Endothelial cell of hepatic sinusoid (primary cell): ENCODE data around the gene SPACA4.
"Not testable (repeated sequence)": the region's sequence is repeated elsewhere in the genome, so short reads cannot be mapped to it uniquely, and the experiment has no call there.

ENCODE experiments used
- in situ Hi-C: cut with HindIII; loops from 2 replicates; pipeline ENCODE4 v1.10.0; 2017; ENCODE audit warnings: low sequenced_read_pairs

Gene SPACA4, protein sequence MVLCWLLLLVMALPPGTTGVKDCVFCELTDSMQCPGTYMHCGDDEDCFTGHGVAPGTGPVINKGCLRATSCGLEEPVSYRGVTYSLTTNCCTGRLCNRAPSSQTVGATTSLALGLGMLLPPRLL

DNA sequence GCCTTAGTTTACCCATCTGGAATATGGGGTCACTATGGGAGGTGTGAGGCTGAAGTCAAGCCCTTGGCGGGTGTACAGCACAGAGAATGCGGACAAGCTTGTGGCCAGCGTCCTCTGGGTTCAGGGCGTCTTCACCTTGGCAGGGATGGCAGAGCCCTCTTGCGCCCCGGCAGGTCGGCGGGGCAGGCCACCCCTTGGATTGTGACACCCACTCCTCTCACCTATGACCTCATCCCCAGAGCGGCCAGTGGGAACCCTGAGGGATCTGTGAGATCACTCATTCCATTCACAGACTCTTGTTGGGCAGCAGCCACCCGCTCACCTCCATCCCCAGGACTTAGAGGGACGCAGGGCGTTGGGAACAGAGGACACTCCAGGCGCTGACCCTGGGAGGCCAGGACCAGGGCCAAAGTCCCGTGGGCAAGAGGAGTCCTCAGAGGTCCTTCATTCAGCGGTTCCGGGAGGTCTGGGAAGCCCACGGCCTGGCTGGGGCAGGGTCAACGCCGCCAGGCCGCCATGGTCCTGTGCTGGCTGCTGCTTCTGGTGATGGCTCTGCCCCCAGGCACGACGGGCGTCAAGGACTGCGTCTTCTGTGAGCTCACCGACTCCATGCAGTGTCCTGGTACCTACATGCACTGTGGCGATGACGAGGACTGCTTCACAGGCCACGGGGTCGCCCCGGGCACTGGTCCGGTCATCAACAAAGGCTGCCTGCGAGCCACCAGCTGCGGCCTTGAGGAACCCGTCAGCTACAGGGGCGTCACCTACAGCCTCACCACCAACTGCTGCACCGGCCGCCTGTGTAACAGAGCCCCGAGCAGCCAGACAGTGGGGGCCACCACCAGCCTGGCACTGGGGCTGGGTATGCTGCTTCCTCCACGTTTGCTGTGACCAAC, at the start of gene SPACA4:
SPACA4 (plus strand) TSS at position 280 of the 896 bp plus-strand sequence; CDS start at position 517, 237 bp downstream.
- in situ Hi-C loops = no loop called here

DNA sequence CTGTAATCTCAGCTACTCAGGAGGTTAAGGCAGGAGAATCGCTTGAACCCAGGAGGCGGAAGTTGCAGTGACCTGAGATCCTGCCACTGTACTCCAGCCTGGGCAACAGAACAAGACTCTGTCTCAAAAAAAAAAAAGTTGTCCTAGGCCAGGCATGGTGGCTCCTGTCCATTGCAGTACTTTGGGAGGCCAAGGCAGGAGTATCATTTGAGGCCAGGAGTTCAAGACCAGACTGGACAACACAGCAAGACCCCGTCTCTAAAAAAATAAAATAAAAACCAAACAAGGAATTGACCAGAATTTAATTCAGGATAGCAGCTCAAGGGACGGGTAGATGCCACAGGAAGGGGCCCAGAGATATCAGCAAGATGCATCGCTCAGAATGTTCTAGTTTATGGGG, 49.7 kb upstream of the SPACA4 start:
- in situ Hi-C loops = no loop called here

DNA sequence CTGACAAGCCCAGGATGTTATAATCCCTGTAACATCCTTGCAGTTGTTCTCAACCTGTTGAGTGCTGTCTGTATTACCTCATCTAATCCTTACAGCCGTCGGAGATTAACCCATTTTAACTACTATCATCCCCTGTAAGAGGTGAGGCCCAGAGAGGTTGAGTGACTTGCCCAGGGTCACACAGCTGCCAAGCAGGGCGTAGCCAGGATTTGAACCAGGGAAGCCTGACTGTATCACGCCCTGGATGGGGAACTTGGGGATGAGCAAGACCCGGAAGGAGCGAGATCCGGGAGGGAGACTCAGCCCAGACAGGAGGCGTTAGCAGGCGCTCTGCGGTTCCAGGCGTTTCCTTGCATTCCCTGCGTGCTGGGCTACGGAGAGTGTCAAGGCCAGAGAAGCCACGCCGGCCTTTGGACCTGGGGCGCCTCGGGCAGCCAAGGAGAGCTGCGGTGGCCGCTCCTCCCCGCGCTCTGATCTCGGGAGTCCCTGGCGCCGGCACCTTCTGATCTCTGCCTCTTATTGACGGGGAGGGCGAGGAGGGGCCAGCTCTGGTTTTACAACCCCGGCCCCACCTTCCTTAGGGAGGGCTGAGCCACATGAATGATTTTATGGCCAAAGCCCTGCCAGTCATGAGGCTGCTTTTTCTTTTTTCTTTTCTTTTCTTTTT, 48.4 kb upstream of the SPACA4 start:
- in situ Hi-C loops = no loop called here

DNA sequence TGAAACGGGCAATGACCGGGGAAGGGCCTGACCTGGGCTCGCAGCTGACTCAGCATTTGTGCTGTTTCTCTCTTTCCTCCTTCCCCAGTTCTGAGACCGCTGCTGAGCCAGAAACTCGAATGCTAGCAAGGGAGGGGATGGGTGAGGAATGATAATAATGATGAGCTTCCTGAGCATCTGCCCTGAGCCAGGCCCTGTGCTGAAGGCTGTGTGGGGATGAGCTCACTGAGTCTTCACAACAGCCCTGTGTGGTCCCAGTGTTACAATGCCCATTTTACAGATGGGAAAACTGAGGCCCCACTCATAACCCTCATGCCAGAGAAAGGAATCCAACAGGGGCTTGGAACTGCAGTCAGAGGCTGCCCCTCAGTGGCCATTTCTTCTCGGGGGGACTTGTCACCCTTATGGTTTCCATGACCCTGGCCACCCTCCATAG, 46.4 kb upstream of the SPACA4 start:
- in situ Hi-C loops = no loop called here

DNA sequence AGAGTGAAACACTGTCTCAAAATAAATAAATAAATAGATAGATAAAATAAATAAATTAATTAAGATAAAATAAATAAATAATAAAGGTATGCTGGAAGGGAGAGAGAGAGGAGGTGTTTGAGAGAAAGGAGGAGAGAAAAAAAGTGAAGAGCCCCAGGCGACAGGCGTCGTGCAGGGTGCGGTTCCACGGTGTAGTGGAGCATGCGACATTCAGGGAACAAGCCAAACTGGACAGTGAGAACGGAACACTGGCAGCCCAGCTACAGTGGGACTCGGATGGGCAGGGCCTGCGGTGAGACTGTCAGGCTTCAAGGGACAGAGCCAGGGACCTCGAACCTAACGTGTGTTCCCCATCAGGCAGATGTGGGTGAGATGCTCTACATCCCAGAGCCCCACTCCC, 45.1 kb upstream of the SPACA4 start:
- in situ Hi-C loops = no loop called here

DNA sequence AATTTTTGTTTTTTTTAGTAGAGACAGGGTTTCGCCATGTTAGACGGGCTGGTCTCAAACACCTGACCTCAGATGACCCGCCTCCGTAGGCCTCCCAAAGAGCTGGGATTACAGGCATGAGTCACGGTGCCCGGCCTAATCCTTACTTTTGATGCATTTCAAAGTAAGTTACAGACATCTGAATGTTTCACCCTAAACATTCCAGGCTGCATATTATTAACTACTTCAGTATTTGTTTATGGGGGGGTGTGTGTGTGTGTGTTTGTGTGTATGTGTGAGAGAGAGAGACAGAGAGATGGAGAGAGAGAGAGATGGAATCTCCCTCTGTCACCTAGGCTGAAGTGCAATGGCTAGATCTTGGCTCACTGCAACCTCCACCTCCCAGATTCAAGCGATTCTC, 41.5 kb upstream of the SPACA4 start:
- in situ Hi-C loops = no loop called here

DNA sequence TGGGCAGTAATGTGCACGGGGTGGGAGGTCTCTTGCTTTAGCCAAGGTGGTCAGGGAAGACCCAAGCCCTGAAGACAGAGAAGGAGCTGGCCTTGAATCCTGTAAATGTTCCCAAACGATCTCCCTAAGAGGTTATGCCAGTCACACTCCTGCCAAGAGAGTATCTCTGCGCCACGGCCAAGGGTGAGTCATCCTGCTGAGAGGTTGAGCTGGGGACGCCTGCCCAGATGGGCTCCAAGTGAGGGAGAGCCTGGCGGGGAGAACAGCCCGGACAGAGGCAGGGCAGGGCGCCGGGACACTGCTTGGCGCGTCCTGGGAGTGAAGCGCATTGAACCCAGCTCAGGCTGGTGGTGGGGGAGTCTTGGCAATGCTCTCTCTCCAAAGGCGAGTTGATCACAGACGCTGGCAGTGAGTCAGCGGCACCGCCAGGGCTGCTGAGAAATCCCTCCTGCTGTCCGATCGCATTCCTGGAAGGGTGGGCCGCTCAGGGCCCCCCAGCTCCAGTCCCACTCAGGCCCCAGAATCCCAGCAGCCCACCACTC, 38.1 kb upstream of the SPACA4 start:
- in situ Hi-C loops = no loop called here

DNA sequence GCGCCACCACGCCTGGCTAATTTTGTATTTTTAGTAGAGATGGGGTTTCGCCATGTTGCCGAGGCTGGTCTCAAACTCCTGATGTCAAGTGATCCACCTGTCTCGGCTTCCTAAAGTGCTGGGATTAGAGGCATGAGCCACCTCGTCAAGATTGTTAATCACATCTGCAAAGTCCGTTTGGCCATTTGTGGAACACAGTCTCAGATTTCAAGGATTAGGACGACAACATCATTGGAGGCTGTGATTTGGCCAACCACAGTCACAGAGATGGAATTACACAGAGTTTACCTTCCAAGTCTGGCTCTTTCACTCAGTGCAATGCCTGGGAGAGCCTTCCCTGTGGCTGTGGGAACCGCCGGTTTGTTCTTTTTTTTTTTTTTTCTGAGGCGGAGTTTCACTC, 36.7 kb upstream of the SPACA4 start:
- in situ Hi-C loops = no loop called here

DNA sequence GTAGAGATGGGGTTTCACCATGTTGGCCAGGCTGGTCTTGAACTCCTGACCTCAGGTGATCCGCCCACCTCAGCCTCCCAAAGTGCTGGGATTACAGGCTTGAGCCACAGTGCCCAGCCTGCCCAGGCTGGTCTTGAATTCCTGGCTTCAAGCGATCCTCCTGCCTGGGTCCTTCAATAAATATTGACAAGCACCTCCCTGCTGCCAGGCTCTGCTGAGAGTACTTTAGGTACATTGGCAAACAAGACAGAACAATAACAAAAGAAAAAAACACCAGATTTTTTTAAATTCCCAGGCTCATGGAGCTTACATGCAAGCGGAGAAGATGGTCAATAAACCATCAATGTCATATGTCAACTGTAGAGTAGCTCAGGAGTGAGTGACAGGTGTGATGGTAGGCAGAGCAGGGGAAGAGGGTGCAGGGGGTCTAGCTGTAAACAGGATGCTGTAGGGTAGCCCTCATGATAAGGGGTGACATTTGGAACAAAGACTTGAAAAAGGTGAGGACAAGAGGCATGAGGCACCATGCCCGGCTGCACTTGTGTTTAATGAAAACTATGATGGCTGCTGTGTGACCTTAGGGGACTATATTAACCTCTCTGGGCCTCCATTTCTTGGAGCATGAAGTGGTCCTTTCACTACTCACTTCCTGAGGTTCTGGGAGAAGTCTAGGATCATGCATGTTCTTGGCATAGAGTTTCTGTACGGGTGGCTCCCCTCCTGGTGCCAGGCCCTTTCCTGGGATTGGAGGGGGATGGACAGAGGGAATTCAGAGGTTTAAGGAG, 35.0 kb upstream of the SPACA4 start:
- in situ Hi-C loops = no loop called here

DNA sequence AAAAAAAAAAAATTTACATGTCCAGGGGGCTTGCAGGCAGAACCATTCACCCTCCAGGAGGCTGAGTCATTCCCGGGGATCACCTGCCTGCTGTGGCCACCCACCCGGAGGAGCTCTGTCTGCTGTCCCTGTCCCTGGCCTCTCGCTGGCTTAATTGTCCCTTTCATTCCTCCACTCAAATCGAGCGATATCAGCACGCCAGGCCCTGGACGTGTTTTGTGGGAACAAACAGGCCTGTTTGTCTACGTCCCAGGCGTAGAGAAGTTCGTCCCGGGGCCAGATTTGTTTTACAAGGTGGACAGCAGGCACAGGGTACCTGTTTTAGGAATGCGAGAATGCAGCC, 33.4 kb upstream of the SPACA4 start:
- in situ Hi-C loops = no loop called here

DNA sequence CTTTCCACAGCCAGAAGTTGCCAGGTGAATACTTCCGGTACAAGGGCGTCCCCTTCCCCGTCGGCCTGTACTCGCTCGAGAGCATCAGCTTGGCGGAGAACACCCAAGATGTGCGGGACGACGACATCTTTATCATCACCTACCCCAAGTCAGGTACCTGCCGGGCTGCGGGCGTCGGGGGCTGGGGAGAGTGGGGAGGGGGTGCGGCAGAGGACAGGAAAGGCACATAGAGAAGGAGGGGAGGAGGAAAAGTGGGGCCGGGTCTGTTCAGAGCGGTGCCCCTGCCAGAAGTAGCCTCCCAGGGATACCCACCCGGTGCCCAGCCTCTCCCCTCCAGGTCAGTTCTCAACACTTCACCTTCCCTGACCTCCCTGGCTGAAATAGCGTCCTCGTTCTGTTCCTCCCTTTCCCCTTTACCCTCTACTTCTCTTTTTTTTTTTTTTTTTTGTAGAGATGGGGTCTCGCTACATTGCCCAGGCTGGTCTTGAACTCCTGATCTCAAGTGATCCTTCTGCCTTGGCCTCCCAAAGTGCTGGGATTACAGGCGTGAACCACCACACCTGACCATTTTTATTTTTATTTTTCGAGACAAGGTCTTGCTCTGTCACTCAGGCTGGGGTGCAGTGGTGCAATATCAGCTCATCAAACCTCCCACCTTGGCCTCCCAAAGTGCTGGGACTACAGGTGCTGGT, 30.5 kb upstream of the SPACA4 start:
- in situ Hi-C loops = no loop called here

DNA sequence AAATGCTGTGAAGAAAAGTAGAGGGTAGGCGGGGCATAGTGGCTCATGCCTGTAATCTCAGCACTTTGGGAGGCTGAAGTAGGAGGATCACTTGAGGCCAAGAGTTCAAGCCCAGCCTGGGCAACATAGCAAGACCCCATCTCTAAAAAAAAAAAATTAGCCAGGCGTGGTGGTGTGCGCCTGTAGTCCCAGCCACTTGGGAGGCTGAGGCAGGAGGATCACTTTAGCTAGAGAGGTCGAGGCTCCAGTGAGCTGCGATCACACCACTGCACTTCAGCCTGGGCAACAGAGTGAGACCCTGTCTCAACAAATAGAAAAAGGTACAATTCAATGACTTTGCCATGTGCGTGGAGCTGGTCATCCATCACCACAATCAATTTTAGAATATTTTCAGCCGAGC, 28.6 kb upstream of the SPACA4 start:
- in situ Hi-C loops = not testable (repeated sequence)

DNA sequence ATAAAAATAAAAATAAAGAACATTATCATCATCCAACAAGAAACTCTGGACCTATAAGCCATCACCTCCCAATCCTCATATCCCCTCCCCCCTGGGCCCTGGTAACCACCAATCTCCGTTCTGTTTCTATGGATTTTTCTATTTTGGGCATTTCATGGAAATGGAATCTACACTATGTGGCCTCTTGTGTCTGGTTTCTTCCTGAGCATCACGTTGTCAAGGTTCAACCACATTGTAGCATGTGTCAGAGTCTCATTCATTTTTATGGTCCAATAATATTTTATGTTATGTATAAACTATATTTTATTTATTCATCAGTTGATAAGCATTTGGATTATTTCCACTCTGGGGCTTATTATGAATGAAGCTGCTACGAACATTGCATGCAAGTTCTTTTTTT, 27.7 kb upstream of the SPACA4 start:
- in situ Hi-C loops = no loop called here

DNA sequence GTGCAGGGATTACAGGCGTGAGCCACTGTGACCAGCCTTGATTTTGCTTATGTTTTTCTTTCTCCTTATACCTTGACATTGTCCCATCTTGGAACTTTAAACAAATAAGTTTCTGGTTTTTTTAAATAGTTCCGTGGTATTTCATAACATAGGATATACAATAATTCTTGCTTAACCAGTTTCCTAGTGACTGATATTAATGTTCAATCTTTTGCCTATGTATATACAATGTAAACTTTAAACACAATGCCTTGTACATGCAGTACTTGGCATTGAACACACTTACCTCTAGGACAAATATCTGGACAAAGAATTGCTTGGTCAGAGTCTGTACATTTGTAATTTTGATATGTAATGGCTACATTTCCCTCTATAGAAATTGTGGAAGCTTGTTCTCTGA, 24.4 kb upstream of the SPACA4 start:
- in situ Hi-C loops = no loop called here

DNA sequence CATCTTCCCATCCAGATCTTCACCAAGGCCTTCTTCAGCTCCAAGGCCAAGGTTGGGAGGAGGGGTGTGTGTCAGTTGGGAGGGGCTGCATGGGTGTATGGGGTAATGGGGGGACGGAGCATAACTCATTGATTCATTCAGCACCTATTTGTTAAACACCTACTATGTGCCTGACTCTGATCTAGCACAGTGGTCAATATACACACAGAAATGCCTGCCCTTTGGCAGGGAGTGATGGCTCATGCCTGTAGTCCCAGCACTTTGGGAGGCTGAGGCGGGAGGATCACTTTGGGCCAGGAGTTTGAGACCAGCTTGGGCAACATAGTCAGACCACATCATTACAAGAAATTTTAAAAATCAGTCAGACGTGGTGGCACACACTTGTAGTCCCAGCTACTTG, 19.2 kb upstream of the SPACA4 start:
- in situ Hi-C loops = no loop called here

DNA sequence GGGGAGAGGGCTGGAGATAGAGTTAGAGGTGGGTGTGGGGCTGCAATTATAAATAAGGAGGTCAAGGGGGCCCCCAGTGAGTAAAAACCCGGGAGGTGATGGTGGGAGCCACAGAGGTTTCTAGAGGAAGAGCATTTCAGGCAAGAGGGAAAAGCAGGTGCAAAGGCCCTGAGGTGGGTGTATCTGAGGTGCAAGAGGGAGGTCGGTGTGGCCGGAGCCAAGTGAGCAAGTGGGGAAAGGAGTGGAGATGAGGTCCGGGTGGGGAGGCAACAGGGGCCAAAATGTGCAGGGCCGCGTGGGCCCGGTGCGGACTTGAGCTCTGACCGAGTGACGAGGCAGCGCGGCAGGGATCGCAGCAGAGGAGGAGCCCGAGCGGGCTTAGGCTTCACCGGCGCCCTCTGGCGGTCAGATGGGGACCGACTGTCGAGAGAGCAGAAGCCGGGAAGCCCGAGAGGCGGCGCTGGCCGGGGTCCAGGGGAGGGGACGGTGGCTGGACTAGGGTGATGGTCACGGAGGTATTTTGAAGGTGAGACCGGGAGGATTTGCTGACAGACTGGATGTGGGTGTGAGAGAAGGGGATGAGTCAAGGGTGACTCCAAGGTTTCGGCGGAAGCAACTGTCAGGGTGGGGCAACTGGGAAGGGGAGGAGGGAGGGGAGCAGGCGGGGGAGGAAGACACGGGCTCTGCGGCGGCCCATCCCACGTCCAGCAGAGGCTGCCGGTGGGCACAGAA, 17.7 kb upstream of the SPACA4 start:
- in situ Hi-C loops = no loop called here

DNA sequence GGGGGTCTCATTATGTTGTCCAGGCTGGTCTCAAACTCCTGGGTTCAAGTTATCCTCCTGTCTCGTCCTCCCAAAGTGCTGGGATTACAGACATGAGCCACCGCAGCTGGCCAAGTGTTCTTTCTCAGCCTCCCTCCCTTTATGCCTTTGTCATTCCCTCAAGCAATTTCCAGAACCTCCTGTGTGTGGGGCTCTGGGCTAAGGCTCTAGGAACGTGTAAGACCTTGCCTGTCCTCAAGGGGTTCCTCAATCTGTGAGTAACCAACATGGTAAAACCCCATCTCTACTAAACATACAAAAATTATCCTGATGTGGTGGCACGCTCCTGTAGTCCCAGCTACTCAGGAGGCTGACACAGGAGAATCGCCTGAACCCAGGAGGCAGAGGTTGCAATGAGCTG, 15.5 kb upstream of the SPACA4 start:
- in situ Hi-C loops = no loop called here

DNA sequence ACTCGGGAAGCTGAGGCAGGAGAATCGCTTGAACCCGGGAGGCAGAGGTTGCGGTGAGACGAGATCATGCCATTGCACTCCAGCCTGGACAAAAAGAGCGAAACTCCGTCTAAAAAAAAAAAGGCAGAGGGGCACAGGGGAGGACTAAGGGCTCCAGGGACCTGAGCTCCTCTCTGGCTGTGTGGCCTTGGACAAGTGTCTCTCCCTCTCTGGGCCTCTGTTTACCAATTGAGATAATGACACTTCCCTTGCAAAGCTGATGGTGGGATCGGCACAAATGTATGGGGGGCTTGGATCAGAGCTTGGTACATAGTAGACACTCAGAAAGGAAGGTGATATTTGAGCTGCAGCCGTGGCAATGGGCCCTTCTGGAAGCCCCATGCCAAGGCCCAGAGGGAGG, 11.4 kb upstream of the SPACA4 start:
- in situ Hi-C loops = no loop called here

DNA sequence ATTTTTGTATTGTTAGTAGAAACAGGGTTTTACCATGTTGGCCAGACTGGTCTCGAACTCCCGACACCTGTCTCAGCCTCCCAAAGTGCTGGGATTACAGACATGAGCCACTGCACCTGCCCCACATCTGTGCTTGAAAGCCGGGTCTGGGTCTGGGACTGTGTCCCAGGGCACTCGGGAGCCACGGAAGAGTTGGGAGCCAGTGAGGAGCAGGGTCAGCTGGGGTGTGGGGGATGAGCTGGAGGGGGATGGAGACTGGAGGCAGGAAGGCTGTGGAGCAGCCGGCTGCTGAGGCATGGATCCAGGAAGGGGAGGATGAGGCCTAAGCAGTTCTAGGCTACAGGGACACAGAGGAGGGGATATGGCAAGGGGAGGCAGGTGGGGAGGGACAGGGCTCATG, 10.7 kb upstream of the SPACA4 start:
- in situ Hi-C loops = no loop called here

DNA sequence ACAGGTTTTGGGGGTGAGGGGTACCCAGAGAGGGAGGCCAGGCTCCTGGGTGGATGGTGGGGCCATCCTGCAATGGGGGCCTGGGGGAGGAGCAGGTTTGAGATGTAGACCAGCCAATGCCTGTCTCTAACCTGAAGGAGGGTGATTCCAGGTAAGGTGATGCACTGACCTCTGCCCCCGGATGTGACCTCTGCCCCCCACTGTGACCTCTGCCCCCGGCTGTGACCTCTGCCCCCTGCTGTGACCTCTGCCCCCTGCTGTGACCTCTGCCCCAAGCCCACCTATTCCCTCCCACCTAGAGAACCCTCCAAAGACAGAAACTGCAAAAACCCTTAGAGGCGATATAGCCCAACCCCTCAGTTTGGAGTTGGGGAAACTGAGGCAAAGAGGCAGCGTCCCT, 10.3 kb upstream of the SPACA4 start:
- in situ Hi-C loops = no loop called here
